GM23338 (cell line): ENCODE results near the gene CHD9NB. TPM values are rescaled to one million over a fixed set of nuclear protein-coding genes. Genes with fewer than 3 reads are reported as not detected.
"Not testable (repeated sequence)": the region's sequence is repeated elsewhere in the genome, so short reads cannot be mapped to it uniquely, and the experiment has no call there.

Source experiments
- ATAC-seq: fragments of 200-7000 bp; cut with Tn5 transposase; 3 replicates; pipeline ENCODE4 v1.9.1; 2020
- DNase-seq: peaks from one replicate; pipeline ENCODE4 v3.0.0-alpha.2; 2015; ENCODE audit warnings: low spot score
- H2AFZ ChIP-seq: fragments of 200-600 bp; sonication (generic); 2 replicates; pipeline ENCODE4 v1.8.0; 2016; ENCODE audit warnings: antibody characterized with exemption, mild to moderate bottlenecking, moderate library complexity
- H3F3A ChIP-seq: fragments of 200-600 bp; sonication (generic); replicated peaks from 2 replicates; pipeline ENCODE4 v1.8.0; 2017; ENCODE audit warnings: antibody characterized with exemption, mixed run types, low read depth
- H3K27ac ChIP-seq: fragments of 200-600 bp; sonication (generic); 2 replicates; pipeline ENCODE4 v1.6.1; 2016; ENCODE audit warnings: low read depth
- H3K27me3 ChIP-seq: fragments of 200-600 bp; sonication (generic); 2 replicates; pipeline ENCODE4 v1.8.0; 2016; ENCODE audit warnings: mild to moderate bottlenecking, mixed run types, moderate library complexity; ENCODE audit not compliant: insufficient read depth
- H3K36me3 ChIP-seq: fragments of 200-600 bp; sonication (generic); 2 replicates; pipeline ENCODE4 v1.8.0; 2016; ENCODE audit warnings: mild to moderate bottlenecking; ENCODE audit not compliant: insufficient read depth
- H3K4me1 ChIP-seq: fragments of 200-600 bp; sonication (generic); 2 replicates; pipeline ENCODE4 v1.8.0; 2016; ENCODE audit warnings: mild to moderate bottlenecking, moderate library complexity; ENCODE audit not compliant: insufficient read depth
- H3K4me2 ChIP-seq: fragments of 200-600 bp; sonication (generic); 2 replicates; pipeline ENCODE4 v1.7.1; 2017; ENCODE audit warnings: mixed run types
- H3K4me3 ChIP-seq: fragments of 200-600 bp; sonication (generic); 2 replicates; pipeline ENCODE4 v1.6.1; 2016; ENCODE audit warnings: mixed run types
- H3K79me2 ChIP-seq: fragments of 200-600 bp; sonication (generic); replicated peaks from 2 replicates; pipeline ENCODE4 v1.8.0; 2017; ENCODE audit warnings: mild to moderate bottlenecking; ENCODE audit not compliant: insufficient read depth
- H3K9me2 ChIP-seq: fragments of 200-600 bp; sonication (generic); 2 replicates; pipeline ENCODE4 v1.8.0; 2017; ENCODE audit not compliant: insufficient read depth
- H4K20me1 ChIP-seq: fragments of 200-600 bp; sonication (generic); replicated peaks from 2 replicates; pipeline ENCODE4 v1.8.0; 2017; ENCODE audit warnings: mild to moderate bottlenecking; ENCODE audit not compliant: insufficient read depth
- H3K27ac Mint-ChIP-seq: 2 replicates; pipeline ENCODE4 v1.8.0; 2020; ENCODE audit warnings: inconsistent platforms, mild to moderate bottlenecking, moderate library complexity, mixed read lengths
- H3K27me3 Mint-ChIP-seq: 3 replicates; pipeline ENCODE4 v1.8.0; 2022; ENCODE audit warnings: low read depth, mild to moderate bottlenecking, moderate library complexity, mixed read lengths, inconsistent platforms; ENCODE audit not compliant: insufficient read depth, poor library complexity
- H3K36me3 Mint-ChIP-seq: 3 replicates; pipeline ENCODE4 v1.8.0; 2021; ENCODE audit warnings: low read depth, mild to moderate bottlenecking, inconsistent platforms, moderate library complexity, mixed read lengths
- H3K4me1 Mint-ChIP-seq: 3 replicates; pipeline ENCODE4 v1.8.0; 2020; ENCODE audit warnings: mild to moderate bottlenecking, inconsistent platforms, mixed read lengths
- H3K4me3 Mint-ChIP-seq: 3 replicates; pipeline ENCODE4 v1.8.0; 2021; ENCODE audit warnings: moderate library complexity, mild to moderate bottlenecking, inconsistent platforms, mixed read lengths
- H3K9me3 Mint-ChIP-seq: 3 replicates; pipeline ENCODE4 v1.8.0; 2020; ENCODE audit warnings: moderate library complexity, mild to moderate bottlenecking, inconsistent platforms, mixed read lengths
- CREB1 ChIP-seq: fragments of 250-450 bp; sonication (Bioruptor Pico); IDR thresholded peaks from 2 replicates; pipeline ENCODE4 v1.5.0; 2020; ENCODE audit warnings: low read depth, mild to moderate bottlenecking, moderate library complexity
- NANOG ChIP-seq: IDR thresholded peaks from 2 replicates; pipeline ENCODE4 v1.6.1; 2016; ENCODE audit warnings: antibody characterized with exemption, borderline replicate concordance
- ZNF462 ChIP-seq: fragments of 250-450 bp; sonication (Bioruptor Pico); IDR thresholded peaks from 2 replicates; pipeline ENCODE4 v1.5.0; 2020; ENCODE audit warnings: mild to moderate bottlenecking, moderate library complexity
- polyA plus RNA-seq: library from polyadenylated mRNA; unstranded; fragments of >200 nt; fragmentation: Nextera tagmentation; extraction: Ambion mirVana; gene quantifications from 2 replicates; pipeline ENCODE4 v1.2.1, GENCODE V29; 2016
- total RNA-seq: library from RNA; depleted of rRNA; stranded (reverse); fragments of >200 nt; shearing (Covaris generic); gene quantifications from 2 replicates; pipeline ENCODE4 v1.2.3, GENCODE V29; 2014

Gene CHD9NB
- total and polyA plus RNA-seq, 2 experiments from 2014 or later, result 1.7 to 4.2 TPM

DNA sequence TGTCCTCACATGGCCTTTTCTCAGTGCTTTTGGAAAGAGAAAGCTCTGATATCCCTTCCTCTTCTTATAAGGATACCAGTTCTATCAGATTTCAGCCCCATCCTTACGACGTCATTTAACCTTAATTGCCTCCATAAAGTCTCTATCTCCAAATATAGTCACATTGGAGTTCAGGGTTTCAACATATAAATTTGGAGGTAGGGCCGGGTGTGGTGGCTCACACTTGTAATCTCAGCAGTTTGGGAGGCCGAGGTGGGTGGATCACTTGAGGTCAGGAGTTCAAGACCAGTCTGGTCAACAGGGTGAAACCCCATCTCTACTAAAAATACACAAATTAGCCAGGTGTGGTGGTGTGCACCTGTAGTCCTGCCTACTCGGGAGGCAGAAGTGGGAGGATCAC is 5.2 kb downstream of the CHD9NB start:
- H3K9me3 Mint-ChIP-seq, result peaks cover 18% of the 10 kb centered on the region
- ATAC-seq, result not testable (repeated sequence)

DNA sequence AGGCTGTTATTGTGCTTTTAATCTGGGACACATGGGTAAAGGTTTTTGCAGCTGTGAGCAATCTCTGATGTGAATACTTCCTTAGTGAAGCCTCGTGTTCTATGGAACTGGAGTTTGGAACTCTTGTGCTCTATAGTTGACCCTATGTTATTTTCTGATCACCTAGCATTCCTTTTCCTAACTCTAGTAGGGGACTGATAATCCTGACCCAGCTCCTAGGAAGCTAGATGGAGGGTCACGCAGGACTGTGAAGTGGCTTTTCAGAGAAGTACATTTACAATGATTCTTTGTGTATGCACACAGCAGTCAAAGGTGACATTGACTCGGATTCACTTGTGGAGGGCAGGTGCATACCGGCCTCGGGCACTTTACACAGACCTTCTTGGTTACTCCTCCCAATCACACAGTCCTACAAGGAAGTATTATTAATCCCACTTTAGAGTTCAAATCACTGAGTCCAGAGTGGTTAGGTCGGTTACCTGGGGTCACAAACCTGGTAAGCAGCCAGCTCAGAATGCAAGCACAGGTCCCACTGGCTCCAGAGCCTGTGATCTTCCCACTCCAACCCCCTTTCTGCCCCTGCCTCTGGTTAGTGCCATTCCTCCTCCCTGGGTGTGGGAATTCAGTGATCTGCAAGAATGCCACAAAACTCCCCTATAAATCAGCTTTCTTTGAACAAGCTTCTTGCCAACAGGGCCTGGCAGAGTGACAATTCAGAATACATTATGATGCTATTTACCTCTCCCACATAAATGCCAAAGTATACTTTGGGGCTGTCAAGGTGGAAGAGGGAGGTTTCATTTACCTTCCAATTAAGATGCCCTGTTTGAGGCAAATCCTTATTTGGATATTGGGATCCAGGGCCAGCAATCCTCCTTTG is 7.1 kb downstream of the CHD9NB start:
- Histone ChIP-seq H3K4me1 (peaks cover 39% of the 10 kb centered on the region), H3K27ac (no peak overlapping the region), H3K4me3 (no peak overlapping the region)

More for the DNA sequence above, 5.2 kb downstream of the CHD9NB start:
- H3K27ac Mint-ChIP-seq, H3K27ac ChIP-seq, H3K79me2 ChIP-seq, H3K9me2 ChIP-seq, DNase-seq, H3K4me3 ChIP-seq, H3K4me3 Mint-ChIP-seq, H2AFZ ChIP-seq, H3K4me2 ChIP-seq, H3F3A ChIP-seq, H3K36me3 ChIP-seq, H3K27me3 Mint-ChIP-seq, H4K20me1 ChIP-seq, H3K27me3 ChIP-seq: not testable (repeated sequence)
- H3K4me1 ChIP-seq, result peaks cover 28% of the 10 kb centered on the region
- peaks cover 20% of the 10 kb centered on the region for H3K36me3 Mint-ChIP-seq
- H3K4me1 Mint-ChIP-seq, result peaks cover 32% of the 10 kb centered on the region

More for the DNA sequence above, 7.1 kb downstream of the CHD9NB start:
- H3K9me2 ChIP-seq, result peaks cover 7% of the 10 kb centered on the region
- TF ChIP-seq ZNF462 (CRISPR knock-in tag) (no peak), CREB1 (CRISPR knock-in tag) (no peak), NANOG (no peak)
- H3K27ac Mint-ChIP-seq, result 0 out of 2 replicates have a peak overlapping the region, but pooled peaks have one; percentile 17
- DNase-seq, result no peak
- H3F3A ChIP-seq, result peaks cover 7% of the 10 kb centered on the region
- H2AFZ ChIP-seq, result no peak overlapping the region
- H3K4me1 Mint-ChIP-seq, result peaks cover 48% of the 10 kb centered on the region
- 0 out of 2 replicates have a peak, but pooled peaks cover 4% of the 10 kb centered on the region for H3K36me3 ChIP-seq
- H3K79me2 ChIP-seq, result no peaks in the 10 kb centered on the region
- no peak overlapping the region for H3K4me2 ChIP-seq
- peaks cover 8% of the 10 kb centered on the region for H3K27me3 Mint-ChIP-seq
- H3K36me3 Mint-ChIP-seq, result peaks cover 25% of the 10 kb centered on the region
- H3K4me3 Mint-ChIP-seq, result peak overlapping the region; percentile 14; the same call in 1 of the 3 replicates
- H3K27me3 ChIP-seq, result no peaks in the 10 kb centered on the region
- H3K9me3 Mint-ChIP-seq, result peaks cover 23% of the 10 kb centered on the region
- H4K20me1 ChIP-seq, result no peaks in the 10 kb centered on the region
- ATAC-seq, result no peak
